GM13976 (cell line): ENCODE measurements around the gene NUDT5.

Experiments
- DNase-seq: peaks from one replicate; pipeline ENCODE4 v3.0.0; 2012; ENCODE audit warnings: low spot score
- CTCF ChIP-seq: IDR thresholded peaks from 2 replicates; pipeline ENCODE4 v1.5.1; 2012; ENCODE audit warnings: borderline replicate concordance, mild to moderate bottlenecking; ENCODE audit not compliant: insufficient read depth; ENCODE audit errors: extremely low read depth, missing control alignments, control extremely low read depth
- in situ Hi-C: fragments of 300-500 bp; cut with MboI; formaldehyde crosslinking; loops from one replicate; pipeline ENCODE4 v1.12.0; 2022; ENCODE audit warnings: low sequenced_read_pairs, mixed read lengths, inconsistent platforms; ENCODE audit not compliant: unreplicated experiment

Gene NUDT5

GRCh38 chr10:12205082-12205481 lies 9.4 kb upstream of the NUDT5 start:
- DNase-seq, result no peak
- no peak for TF ChIP-seq CTCF
- in situ Hi-C loops, result no loop called here

- TF ChIP-seq CTCF, result no peak
- in situ Hi-C loops, result no loop called here
Measured at GRCh38 chr10:12202226-12202625, 6.5 kb upstream of the NUDT5 start.

GRCh38 chr10:12201543-12201942 lies 5.9 kb upstream of the NUDT5 start:
- no peak for TF ChIP-seq CTCF
- DNase-seq, result no peak
- in situ Hi-C loops, result no loop called here

More at GRCh38 chr10:12202226-12202625, 6.5 kb upstream of the NUDT5 start:
- no peak for DNase-seq

DNA sequence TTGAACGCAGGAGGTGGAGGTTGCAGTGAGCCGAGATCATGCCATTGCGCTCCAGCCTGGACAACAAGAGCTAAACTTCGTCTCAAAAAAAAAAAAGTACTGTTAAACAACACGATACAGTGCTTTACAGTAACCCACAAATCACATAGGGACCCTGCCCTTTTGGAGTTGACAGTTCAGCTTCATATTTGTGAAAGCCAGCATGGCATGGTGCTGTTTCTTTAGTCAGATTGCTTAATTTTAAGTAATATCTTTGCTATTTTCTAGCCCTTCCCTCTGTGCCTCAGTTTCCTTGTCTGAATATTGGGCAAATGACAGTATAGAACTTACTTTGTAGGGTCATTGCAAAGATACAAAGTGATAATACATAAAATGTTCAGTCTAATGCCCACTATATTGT lies 5.2 kb upstream of the NUDT5 start:
- DNase-seq, result no peak

DNA sequence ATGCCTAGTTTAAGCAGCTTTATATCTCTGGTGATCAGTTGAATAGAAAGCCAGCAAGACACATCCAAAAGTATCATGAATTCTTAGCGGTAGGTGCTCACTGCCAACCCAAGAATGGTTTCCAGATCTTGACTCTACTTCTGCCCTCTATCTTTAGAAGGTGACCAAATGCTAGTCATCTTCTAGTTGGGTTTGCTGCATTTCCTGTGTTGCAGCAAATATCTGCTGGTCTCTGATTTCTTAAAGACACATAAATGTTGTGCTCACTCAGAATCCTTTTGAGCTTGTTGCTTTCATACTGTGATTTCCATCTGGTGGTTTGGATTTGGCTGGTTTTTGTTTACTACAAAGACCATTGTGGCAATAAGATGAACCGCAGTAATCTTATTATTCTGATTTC lies 2.5 kb upstream of the NUDT5 start:
- DNase-seq, result no peak
- TF ChIP-seq CTCF, result no peak
- in situ Hi-C loops, result no loop called here

More for the DNA sequence above, 5.2 kb upstream of the NUDT5 start:
- in situ Hi-C loops, result no loop called here
- TF ChIP-seq CTCF, result no peak

DNA sequence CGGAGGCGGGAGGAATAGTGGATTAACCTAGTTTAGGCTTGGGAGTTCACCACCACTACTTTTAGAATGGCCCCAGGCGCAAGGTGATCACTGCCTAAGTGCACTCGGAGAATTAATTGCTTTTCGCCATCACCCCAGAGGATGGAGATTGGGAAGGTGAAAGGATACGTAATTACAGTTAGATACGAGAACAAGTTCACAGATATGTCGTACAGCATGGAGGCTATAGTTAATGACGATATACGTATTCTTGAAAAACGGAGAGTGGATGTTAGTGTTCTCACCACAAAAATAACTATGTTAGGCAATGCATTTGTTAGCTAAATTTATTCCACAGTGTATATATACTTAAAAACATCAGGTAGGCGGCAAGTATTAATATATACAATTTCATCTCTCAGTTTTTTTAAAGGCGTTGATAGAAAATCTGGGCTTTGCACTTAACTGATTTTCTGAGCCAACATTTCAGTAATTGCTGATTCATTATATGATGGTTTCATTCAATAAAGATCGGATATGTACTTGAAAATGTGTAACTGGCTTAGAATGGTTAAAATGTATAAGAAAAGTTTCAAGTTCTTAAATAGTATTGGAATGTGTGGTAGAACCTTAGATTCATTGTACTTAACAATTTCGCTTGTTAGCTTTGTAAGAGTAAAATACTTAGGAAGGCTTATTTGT lies 980 bp upstream of the NUDT5 start:
- TF ChIP-seq CTCF, result no peak
- in situ Hi-C loops, result no loop called here

DNA sequence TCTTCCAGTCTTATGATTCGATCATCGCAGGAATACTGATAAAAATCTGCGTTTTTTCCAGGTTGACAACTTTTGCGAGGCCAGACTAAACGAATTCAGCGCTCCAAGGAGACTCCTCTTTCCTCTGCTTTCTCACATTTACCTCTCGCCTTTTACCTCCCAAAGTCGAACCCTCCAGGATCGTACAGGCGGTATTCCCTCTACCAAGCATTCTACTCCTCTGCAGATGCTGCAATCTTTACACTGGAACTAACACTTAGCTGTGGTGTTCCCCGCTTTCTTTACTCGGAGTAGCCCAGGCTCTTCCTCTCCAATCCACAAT lies 449 bp downstream of the NUDT5 start:
- in situ Hi-C loops, result no loop called here
- no peak for TF ChIP-seq CTCF
- no peak for DNase-seq

More for the DNA sequence above, 980 bp upstream of the NUDT5 start:
- DNase-seq, result no peak
